UCSD-AML1 (cell line): ENCODE results near the gene POLD2.
A peak's percentile ranks its signal among the peaks of the same experiment; 100 is the strongest.
"Not testable (repeated sequence)": the region's sequence is repeated elsewhere in the genome, so short reads cannot be mapped to it uniquely, and the experiment has no call there.

Experiments
- DNase-seq: peaks from one replicate; lab custom pipeline; 2025; ENCODE audit not compliant: unreplicated experiment; lab: John Stamatoyannopoulos, UW

POLD2 gene

GRCh38 chr7:44139311-44140010 is 16.1 kb upstream of the POLD2 start:
- DNase-seq: no peak

GRCh38 chr7:44138698-44139097 is 15.3 kb upstream of the POLD2 start:
- no peak for DNase-seq

DNA sequence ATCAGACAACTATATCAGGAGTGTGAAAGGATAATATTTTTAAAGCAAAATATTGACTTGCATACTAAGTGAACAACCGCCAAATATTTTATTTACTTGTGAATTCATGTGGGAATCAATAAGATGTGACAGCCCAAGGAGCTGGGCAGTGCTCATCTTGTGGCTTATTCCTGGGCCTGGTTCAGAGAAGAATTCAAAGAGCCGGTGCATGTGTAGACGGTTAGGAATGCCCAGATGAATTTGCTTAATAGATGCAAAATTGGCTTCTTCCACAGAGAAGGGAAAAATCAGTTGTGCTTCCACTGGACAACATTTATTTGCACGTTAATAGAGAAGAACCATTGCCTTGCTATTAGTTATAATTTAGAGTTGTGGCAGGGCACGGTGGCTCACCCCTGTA is 13.4 kb upstream of the POLD2 start:
- no peak for DNase-seq

DNA sequence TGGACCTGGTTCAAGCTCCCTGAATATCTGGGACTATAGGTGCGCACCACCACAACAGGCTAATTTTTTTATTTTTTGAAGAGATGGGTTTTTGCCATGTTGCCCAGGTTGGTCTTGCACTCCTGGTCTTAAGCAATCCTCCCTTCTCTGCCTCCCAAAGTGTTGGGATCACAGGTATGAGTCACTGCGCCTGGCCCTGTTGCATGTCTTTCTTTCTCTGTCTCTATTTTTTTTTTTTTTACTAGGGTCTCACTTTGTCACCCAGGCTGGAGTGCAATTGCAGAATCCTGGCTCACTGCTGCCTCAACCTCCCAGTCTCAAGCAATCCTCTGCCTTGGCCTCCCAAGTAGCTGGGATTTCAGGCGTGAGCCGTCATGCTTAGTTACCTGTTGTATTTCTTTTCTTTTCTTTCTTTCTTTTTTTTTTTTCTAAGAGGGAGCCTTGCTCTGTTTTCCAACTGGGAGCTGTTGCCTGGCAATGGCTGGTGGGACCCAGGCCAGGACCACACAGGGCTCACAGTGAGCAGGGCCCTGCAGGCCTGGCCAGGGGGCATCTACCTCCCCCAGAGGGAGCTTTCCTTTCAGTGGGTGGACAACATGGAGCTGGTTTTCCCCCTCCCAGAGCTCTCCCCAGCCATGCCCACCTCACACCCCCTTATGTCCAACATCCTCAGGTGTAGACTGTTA is 11.7 kb upstream of the POLD2 start:
- no peak for DNase-seq

DNA sequence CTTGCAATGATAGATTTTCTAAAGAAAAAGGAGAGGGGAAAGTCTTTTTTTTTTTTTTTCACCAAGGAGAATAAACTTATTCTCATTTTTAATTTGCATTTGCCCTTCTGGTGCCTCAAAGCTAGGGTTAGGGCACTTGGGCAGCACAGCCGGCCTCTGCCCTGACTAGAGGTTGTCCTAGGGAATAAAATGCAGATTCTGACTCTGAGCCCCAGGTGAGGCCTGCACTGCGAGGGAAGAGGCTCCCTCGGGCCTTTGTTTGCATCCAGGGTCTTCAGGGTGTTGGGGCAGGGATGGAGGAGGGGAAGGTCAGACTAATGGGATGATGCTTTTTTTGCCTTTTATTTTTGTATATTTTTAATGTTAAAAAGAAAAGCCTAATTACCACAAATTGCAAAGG is 9.9 kb upstream of the POLD2 start:
- no peak for DNase-seq

GRCh38 chr7:44132039-44132438 is 8.7 kb upstream of the POLD2 start:
- no peak for DNase-seq

DNA sequence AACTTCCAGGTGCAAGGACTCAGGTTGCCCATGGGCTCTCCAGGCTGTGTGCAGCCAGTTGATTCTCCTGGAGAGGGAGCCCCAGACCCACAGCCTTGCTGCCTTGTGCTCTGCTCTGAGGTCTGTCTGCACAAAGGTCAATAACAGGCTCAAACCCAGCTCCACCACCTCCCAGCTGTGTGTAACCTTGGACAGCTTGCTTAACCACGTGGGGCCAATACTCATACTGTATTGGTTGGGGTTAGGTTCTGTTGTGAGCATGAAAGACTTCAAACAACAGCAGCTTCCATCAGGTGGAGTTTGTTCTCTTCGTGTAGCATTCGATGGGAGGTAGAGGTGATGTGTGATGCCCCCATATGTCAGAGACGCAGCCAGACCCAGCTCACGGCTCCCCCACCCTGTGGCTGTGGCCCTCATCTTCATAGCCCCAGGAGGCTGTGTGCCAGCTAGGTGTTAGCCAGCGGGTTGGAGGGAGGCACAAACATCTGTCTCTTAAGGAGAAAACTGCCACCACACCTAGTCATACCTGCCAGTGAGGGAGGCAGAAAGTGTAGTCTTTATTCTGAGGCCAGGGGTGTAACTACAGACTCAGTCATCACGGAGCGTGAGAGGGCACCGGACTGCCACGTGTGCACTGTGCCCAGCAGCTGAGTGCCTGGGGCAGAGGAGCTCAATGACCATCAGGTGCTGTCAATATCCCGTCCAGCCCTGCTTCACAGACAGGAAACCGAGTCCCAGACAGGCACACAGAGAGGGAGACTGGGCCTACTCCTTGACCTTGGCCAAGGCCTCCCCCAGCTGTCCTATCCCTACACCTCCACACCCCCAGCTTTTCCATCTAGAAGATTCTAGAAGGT is 8.1 kb upstream of the POLD2 start:
- DNase-seq: peak; percentile 19

DNA sequence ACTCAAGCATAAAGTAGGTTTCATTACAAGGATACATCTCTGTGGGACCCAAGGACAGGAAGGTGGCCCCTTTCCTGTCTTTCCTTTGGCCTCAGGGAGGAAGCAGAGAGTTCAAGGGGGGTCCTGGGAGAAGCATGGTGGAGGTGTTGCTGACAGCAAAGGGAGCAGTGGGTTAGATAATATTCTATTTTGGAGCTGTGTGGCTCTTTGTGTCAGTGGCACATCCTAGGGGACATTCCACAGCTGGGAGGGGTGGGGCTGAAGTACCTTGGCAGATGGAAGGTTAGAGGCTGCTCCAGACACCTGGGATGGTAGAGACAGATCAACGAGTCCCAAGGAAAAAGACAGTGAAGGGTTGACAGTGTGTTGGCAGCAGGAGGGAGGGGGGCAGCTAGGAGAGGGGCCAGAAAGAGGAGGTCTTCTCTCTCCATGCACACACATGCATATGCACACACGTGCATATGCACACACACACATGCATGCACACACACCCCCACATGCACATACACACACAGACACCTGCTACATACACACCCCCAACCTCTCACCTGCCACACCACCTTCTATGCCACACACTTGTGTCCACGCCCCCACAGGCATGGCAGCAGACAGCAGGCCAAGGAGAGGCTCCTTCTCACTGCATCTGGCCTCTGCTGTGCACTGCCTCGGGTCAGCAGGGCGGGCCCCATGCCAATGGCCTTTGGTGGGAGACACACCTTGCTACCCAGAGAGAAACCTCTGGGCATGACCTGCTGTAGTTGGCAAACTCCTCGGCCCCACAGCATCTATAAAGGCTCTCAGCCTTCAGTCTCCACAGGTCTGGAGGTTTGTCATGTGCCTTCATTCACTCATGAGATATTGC is 5.6 kb upstream of the POLD2 start:
- no peak for DNase-seq

- no peak for DNase-seq
These were observed 3.8 kb upstream of the POLD2 start for GRCh38 chr7:44127161-44127560.

- not testable (repeated sequence) for DNase-seq
These were observed 3.2 kb upstream of the POLD2 start for GRCh38 chr7:44126574-44126973.

GRCh38 chr7:44124822-44125202 is 1.5 kb upstream of the POLD2 start:
- DNase-seq: no peak

GRCh38 chr7:44122529-44122928 is 819 bp downstream of the POLD2 start:
- DNase-seq: no peak

DNA sequence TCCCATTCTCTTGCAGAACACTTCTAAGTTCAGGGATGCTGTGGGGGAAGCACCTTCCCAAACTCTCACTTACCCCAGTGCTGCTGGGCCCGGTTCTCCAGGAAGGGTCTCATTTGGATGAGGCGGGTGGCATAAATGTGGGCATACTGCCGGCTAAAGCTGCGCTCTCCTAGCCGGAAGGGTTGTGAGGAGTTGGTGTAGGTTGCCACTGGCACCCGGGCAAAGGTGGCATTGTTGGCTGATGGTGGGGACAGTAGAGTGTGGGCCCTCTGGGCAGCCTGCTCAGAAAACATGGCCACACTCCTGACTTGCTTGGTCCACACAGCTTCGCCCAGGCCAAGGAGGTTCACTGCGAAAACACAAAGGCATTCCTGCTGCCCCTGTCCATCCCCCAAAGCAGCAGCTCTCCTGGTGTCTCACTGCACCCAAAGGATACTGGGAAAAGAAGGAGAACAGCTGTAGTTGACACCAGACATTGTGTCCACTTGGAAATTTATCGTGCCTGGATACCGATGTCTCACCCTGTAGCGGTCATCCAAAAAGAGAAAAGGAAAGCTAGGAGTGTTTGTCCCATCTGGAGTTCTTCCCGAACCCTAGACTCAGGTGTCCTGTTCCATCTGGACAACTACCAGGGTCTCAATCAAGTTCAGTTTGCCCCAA is 1.5 kb downstream of the POLD2 start:
- DNase-seq: no peak

DNA sequence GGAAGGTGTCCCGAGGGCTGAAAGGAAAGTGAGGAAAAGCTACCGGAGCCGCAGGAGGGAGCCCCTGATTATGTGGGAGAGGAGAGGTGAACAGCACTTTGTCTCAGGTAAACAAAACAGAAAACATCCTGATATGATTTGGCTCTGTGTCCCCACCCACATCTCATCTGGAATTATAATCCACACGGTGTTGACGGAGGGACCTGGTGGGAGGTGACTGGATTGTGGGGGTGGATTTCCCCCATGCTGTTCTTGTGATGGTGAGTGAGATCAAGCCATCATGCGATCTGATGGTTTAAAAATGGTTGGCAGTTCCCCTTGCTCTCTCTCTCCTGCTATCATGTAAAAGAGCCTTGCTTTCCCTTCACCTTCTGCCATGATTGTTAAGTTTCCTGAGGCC is 3.0 kb downstream of the POLD2 start:
- DNase-seq: no peak

GRCh38 chr7:44119829-44120380 is 3.4 kb downstream of the POLD2 start:
- no peak for DNase-seq

DNA sequence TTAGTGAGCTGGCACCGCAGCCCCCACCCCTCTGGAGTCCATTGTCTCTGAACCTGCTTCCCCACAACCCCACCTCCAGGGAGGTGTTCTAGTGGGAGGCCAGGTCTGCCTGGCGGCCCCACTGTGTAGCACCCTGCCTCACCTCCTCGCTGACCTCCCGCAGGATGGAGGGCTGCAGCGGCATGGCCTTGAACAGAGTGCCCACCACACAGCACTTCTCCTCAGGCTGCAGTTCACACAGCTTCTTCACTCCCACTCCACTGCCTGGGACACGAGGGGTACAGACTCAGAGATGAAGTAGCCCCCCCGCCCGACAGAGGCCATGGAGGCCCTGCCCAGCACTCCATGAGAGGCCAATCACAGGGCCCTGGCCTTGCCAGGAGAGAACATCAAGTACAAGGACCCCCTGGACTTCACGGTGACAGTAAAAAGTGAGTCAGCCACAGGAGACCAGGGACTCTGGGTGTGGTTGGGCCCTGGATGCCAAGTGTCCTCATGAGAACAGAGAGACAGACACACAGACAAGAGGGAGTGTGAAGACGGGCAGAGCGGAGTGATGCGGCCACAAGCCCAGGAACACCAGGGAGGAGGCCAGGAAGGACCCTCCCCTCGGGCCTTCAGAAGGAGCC is 5.4 kb downstream of the POLD2 start:
- DNase-seq: no peak

DNA sequence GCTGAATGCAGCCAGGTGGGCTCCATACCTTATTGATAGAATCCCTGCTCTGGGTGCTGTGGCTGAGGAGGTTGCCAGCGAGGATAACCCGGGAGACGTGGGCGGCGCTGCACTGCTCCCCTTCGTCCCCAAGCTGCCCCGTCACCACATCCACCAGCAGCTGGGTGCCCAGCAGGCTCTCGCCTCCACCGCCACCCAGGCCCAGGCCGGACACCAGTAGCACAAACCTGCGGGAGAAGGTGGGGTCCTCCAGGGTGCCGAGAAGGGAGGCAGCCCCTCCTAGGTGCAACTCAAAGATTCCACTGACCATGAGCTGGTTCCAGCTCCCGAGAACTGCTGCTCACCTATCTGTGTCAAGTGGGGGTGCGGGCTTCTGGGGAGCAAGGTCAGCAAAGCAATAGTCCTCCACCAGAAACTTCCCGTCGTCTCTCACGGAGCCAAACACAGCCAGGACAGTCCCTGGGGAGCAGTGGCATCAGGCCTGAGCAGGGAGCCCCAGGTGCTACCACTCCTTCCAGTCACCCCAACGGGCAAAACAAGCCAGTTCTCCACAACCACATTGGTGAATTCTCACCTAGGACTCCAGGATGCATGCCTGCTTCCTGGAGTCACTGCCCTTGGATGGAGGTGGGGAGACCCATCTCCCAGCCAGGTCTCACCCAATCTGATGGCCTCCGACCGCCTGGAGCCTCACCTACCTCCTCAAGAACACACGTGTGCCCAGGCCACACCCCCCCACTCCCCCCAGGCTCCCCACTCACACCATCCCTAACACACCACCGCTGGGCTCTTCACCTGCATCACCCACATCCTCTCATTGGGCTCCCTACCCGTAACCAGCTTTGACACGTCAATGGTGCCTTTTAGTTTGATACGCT is 6.3 kb downstream of the POLD2 start:
- DNase-seq: no peak

DNA sequence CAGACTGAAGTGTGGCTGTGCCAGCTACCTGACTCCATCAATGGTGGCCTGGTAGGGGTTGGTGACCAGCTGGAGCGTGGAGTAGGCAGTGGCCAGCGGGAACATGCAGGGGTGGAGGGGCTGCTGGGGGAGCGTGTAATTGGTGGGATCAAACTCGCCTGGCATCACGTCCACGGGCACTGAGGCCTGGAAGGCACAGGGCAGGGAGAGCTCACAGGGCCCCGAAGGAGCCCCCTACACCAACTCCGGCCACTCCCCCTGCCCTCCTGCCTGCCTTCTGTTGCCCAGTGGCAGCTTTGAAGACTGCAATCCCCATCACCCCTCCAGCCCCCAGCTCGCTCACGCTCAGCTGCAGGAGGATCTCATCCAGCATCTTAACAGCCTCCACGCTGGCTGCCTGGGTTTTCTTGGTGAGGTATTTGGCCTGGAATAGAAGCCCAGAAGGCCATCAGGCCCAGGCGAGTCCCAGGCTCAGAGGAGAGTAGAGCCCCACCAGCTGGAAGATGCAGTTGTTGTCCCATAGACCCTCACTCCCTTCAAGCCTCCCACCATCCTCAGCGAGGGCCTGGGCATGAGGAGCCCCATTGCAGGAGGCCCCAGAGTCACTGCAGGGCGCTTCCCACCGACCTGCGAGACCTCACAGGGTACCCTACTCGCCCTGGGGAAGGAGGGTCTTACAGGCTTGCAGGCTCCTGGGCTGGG is 7.1 kb downstream of the POLD2 start:
- DNase-seq: no peak
